Erythroblast (primary cell): Measurements from ENCODE around the gene TMEM63A.

Source experiments
- DNase-seq, 2 experiments: peaks; one replicate each; lab custom pipeline; 2025; lab: John Stamatoyannopoulos, UW
- GATA1 ChIP-seq: IDR thresholded peaks from 2 replicates; pipeline ENCODE4 v1.6.1; 2011; ENCODE audit warnings: low read depth, mild to moderate bottlenecking, control low read depth, low read length, moderate library complexity
- POLR2A ChIP-seq: IDR thresholded peaks from 2 replicates; pipeline ENCODE4 v1.6.1; 2011; ENCODE audit warnings: mild to moderate bottlenecking, low read length

Gene TMEM63A

GRCh38 chr1:225828706-225829345, 53.4 kb downstream of the TMEM63A start:
- no peak for DNase-seq
- TF ChIP-seq GATA1 (no peak), POLR2A (no peak)

- peak in 1 of 2 experiments; percentile 23 for DNase-seq
- no peak for TF ChIP-seq POLR2A
- TF ChIP-seq GATA1: no peak
Observed at GRCh38 chr1:225827076-225827475, 55.1 kb downstream of the TMEM63A start.

- DNase-seq: no peak
- TF ChIP-seq POLR2A (no peak), GATA1 (no peak)
Observed at GRCh38 chr1:225825607-225826007, 56.6 kb downstream of the TMEM63A start.

- no peak for TF ChIP-seq POLR2A
- TF ChIP-seq GATA1: no peak
- peak; percentile 66 to 85 for DNase-seq
Observed at GRCh38 chr1:225825078-225825477, 57.1 kb downstream of the TMEM63A start.

- TF ChIP-seq POLR2A (no peak), GATA1 (no peak)
- no peak for DNase-seq
Observed at GRCh38 chr1:225824533-225824941, 57.6 kb downstream of the TMEM63A start.

- no peak for TF ChIP-seq GATA1
- TF ChIP-seq POLR2A: no peak
- peak in 1 of 2 experiments; percentile 31 for DNase-seq
Observed at GRCh38 chr1:225823811-225824261, 58.3 kb downstream of the TMEM63A start.

- no peak for TF ChIP-seq POLR2A
- TF ChIP-seq GATA1: no peak
- no peak for DNase-seq
Observed at GRCh38 chr1:225822655-225823403, 59.4 kb downstream of the TMEM63A start.

GRCh38 chr1:225820522-225821120, 61.6 kb downstream of the TMEM63A start:
- no peak for DNase-seq
- TF ChIP-seq POLR2A (no peak), GATA1 (no peak)

GRCh38 chr1:225819346-225820192, 62.6 kb downstream of the TMEM63A start:
- no peak for TF ChIP-seq GATA1
- DNase-seq: no peak

- TF ChIP-seq POLR2A (no peak), GATA1 (no peak)
- no peak for DNase-seq
Observed at GRCh38 chr1:225818229-225818628, 64.0 kb downstream of the TMEM63A start.

GRCh38 chr1:225817611-225818061, 64.5 kb downstream of the TMEM63A start:
- DNase-seq: peak; percentile 46 to 65
- TF ChIP-seq GATA1: no peak
- no peak for TF ChIP-seq POLR2A

GRCh38 chr1:225816643-225817538, 65.3 kb downstream of the TMEM63A start:
- TF ChIP-seq GATA1: no peak
- no peak for TF ChIP-seq POLR2A
- DNase-seq: no peak
